Calu3 (cell line): ENCODE data around the gene RNF167. TPM values are rescaled to one million over a fixed set of nuclear protein-coding genes. Genes with fewer than 3 reads are reported as not detected.

Source experiments
- BruUV-seq: library from RNA; stranded (reverse); fragments of 400-500 nt; replicated peaks from 2 replicates; lab custom pipeline; 2021; lab: Mats Ljungman, UMichigan
- CTCF ChIA-PET: fragments of 300-600 bp; sonication (Branson Sonifier 250); formaldehyde crosslinking; loops from one replicate; lab custom pipeline; 2022; ENCODE audit warnings: antibody characterized with exemption; lab: Charles Lee
- DNase-seq: peaks from one replicate; pipeline ENCODE4 v3.0.0; 2022
- H3K27ac Mint-ChIP-seq: one replicate; pipeline ENCODE4 v1.8.0; 2022; ENCODE audit warnings: mixed read lengths; ENCODE audit not compliant: unreplicated experiment
- H3K27me3 Mint-ChIP-seq: one replicate; pipeline ENCODE4 v1.8.0; 2022; ENCODE audit warnings: mixed read lengths; ENCODE audit not compliant: unreplicated experiment
- H3K36me3 Mint-ChIP-seq: one replicate; pipeline ENCODE4 v1.8.0; 2022; ENCODE audit warnings: mild to moderate bottlenecking, moderate library complexity, mixed read lengths; ENCODE audit not compliant: insufficient read depth, unreplicated experiment
- H3K4me1 Mint-ChIP-seq: one replicate; pipeline ENCODE4 v1.8.0; 2022; ENCODE audit warnings: mild to moderate bottlenecking, low read depth, mixed read lengths; ENCODE audit not compliant: unreplicated experiment
- H3K4me3 Mint-ChIP-seq: one replicate; pipeline ENCODE4 v1.8.0; 2022; ENCODE audit warnings: mild to moderate bottlenecking, low read depth, moderate library complexity, mixed read lengths; ENCODE audit not compliant: unreplicated experiment
- H3K9me3 Mint-ChIP-seq: one replicate; pipeline ENCODE4 v1.8.0; 2022; ENCODE audit warnings: low read depth, mixed read lengths; ENCODE audit not compliant: unreplicated experiment
- intact Hi-C: fragments of 100-400 bp; cut with micrococcal nuclease; formaldehyde crosslinking; loops from one replicate; pipeline ENCODE4 v1.10.0; 2022; ENCODE audit not compliant: unreplicated experiment
- total RNA-seq: library from RNA; stranded (reverse); gene quantifications from 2 replicates; pipeline ENCODE4 v1.2.3, GENCODE V29; 2022
- TF ChIP-seq, protein P1 (sequence below): fragments of 200-600 bp; IDR thresholded peaks from one replicate; pipeline ENCODE4 v1.8.0; 2022; ENCODE audit warnings: antibody characterized with exemption; ENCODE audit not compliant: unreplicated experiment

RNF167 gene
- total RNA-seq, 1 experiment from 2014 or later: 65.2 TPM

DNA sequence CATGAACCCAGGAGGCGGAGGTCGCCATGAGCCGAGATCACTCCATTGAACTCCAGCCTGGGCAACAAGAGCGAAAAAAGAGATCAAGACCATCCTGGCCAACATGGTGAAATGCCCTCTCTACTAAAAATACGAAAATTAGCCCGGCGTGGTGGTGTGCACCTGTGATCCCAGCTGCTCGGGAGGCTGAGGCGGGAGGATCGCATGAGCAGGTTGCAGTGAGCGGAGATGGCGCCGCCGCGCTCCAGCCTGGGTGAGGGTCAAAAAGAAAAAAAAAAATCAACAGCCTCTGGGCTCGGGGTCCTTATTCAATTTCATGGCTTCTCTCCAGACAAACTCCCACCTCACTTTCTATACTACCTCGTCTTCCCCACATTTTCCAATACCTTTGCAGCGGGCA lies 11.2 kb upstream of the RNF167 start:
- intact Hi-C loops: no loop called here
- BruUV-seq: no TSS peak
- TF ChIP-seq, protein P1, sequence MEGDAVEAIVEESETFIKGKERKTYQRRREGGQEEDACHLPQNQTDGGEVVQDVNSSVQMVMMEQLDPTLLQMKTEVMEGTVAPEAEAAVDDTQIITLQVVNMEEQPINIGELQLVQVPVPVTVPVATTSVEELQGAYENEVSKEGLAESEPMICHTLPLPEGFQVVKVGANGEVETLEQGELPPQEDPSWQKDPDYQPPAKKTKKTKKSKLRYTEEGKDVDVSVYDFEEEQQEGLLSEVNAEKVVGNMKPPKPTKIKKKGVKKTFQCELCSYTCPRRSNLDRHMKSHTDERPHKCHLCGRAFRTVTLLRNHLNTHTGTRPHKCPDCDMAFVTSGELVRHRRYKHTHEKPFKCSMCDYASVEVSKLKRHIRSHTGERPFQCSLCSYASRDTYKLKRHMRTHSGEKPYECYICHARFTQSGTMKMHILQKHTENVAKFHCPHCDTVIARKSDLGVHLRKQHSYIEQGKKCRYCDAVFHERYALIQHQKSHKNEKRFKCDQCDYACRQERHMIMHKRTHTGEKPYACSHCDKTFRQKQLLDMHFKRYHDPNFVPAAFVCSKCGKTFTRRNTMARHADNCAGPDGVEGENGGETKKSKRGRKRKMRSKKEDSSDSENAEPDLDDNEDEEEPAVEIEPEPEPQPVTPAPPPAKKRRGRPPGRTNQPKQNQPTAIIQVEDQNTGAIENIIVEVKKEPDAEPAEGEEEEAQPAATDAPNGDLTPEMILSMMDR: no peak
- CTCF ChIA-PET: no interaction called here
- H3K4me1 Mint-ChIP-seq: peaks cover 3% of the 10 kb centered on the region
- H3K27me3 Mint-ChIP-seq: no peaks in the 10 kb centered on the region
- H3K36me3 Mint-ChIP-seq: peaks cover 13% of the 10 kb centered on the region
- H3K9me3 Mint-ChIP-seq: no peaks in the 10 kb centered on the region
- no peak overlapping the region for H3K4me3 Mint-ChIP-seq
- H3K27ac Mint-ChIP-seq: peak overlapping the region; percentile 21
- no peak for DNase-seq

DNA sequence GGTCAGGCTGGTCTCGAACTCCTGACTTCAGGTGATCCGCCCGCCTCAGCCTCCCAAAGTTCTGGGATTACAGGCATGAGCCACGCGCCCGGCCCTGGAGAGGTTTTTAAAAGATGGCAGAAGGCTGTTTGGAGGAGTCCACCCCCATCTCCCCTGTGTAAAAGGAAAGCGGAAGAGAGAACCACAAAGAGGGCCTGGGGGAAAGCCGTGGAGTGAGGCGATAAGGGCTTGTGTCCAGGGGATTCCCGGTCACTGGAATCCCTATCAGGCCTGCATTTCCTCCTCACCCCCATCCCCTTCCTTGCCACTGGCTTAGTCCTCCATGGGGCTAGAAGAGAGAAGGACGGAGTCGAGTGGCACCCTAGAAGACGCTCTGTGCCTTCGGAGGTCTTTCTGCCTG lies 8.1 kb upstream of the RNF167 start, which contains the start of gene GP1BA:
Gene GP1BA, plus strand, starts transcription at position 315 of the 400 bp plus-strand sequence. CDS start 328 bp downstream, outside the sequence.
- DNase-seq: no peak
- H3K4me1 Mint-ChIP-seq: peaks cover 11% of the 10 kb centered on the region
- intact Hi-C loops: no loop called here
- H3K27ac Mint-ChIP-seq: no peak within 1 kb of the TSS
- H3K4me3 Mint-ChIP-seq: no peak within 1 kb of the TSS
- no TSS peak for BruUV-seq
- H3K9me3 Mint-ChIP-seq: no peaks in the 10 kb centered on the region
- peaks cover 21% of the 10 kb centered on the region for H3K36me3 Mint-ChIP-seq
- CTCF ChIA-PET: no interaction called here
- H3K27me3 Mint-ChIP-seq: no peaks in the 10 kb centered on the region
- TF ChIP-seq, protein P1: no peak

DNA sequence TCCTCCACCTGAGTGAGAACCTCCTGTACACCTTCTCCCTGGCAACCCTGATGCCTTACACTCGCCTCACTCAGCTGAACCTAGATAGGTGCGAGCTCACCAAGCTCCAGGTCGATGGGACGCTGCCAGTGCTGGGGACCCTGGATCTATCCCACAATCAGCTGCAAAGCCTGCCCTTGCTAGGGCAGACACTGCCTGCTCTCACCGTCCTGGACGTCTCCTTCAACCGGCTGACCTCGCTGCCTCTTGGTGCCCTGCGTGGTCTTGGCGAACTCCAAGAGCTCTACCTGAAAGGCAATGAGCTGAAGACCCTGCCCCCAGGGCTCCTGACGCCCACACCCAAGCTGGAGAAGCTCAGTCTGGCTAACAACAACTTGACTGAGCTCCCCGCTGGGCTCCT lies 7.3 kb upstream of the RNF167 start:
- CTCF ChIA-PET: no interaction called here
- Mint-ChIP-seq H3K27me3 (no peaks in the 10 kb centered on the region), H3K36me3 (peaks cover 21% of the 10 kb centered on the region), H3K9me3 (no peaks in the 10 kb centered on the region), H3K4me3 (no peak overlapping the region), H3K4me1 (peaks cover 11% of the 10 kb centered on the region), H3K27ac (no peak overlapping the region)
- no peak for DNase-seq
- TF ChIP-seq, protein P1: no peak
- no TSS peak for BruUV-seq
- intact Hi-C loops: no loop called here

DNA sequence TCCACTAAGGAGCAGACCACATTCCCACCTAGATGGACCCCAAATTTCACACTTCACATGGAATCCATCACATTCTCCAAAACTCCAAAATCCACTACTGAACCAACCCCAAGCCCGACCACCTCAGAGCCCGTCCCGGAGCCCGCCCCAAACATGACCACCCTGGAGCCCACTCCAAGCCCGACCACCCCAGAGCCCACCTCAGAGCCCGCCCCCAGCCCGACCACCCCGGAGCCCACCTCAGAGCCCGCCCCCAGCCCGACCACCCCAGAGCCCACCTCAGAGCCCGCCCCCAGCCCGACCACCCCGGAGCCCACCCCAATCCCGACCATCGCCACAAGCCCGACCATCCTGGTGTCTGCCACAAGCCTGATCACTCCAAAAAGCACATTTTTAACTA lies 6.4 kb upstream of the RNF167 start:
- BruUV-seq: no TSS peak
- TF ChIP-seq, protein P1: no peak

More for the DNA sequence above, 6.4 kb upstream of the RNF167 start:
- peaks cover 21% of the 10 kb centered on the region for H3K36me3 Mint-ChIP-seq
- no peak for DNase-seq
- intact Hi-C loops: no loop called here
- no peaks in the 10 kb centered on the region for H3K9me3 Mint-ChIP-seq
- H3K27ac Mint-ChIP-seq: peak overlapping the region; percentile 80
- H3K4me1 Mint-ChIP-seq: peaks cover 11% of the 10 kb centered on the region
- CTCF ChIA-PET: interaction anchor here (1.0 kb wide), 2 partner anchors 24 to 34 kb away, joined by 4 to 6 read pairs; partner anchors contain the start of gene SPAG7
- H3K4me3 Mint-ChIP-seq: peak overlapping the region; percentile 24
- H3K27me3 Mint-ChIP-seq: no peaks in the 10 kb centered on the region
